ENCODE data around the gene RPL38. TPM values are rescaled to one million over a fixed set of nuclear protein-coding genes. Genes with fewer than 3 reads are reported as not detected.
A peak's percentile ranks its signal among the peaks of the same experiment; 100 is the strongest.

RPL38 gene
- total RNA-seq, 1 experiment from 2014 or later: 435 TPM

DNA sequence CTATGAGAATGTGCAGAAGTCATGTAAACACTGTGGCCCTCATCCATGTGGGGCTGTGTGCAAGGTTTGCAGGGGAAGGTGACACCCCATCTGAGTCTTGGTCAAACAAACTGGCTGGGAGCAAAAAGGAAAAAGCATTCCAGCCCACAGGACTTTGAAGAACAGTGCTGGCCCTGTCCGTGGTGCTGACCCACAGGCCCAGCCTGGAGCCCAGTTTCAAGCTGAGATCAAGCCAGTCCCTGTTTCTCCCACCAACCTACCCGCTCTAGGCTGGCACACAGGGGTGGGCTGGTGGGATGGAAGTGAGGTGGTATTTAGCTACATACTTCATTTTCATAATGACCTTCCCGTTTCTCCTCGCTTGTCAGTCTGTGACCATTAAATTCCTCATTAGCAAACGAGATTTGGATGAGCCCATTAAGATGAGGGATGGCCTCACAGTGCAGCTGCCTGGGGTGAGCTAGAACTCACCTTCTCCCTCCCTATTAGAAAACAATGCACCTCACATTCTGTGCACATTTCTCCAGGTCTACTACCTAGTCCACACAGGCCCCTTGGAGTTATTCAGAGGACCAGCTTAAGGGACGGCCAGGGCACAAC, 12.6 kb upstream of the RPL38 start:
- no peak for DNase-seq (ENCODE audit: low read depth in 1 of 2, low spot score in 2 of 2)
- H3K27ac ChIP-seq: no peak overlapping the region

GRCh38 chr17:74192950-74193781, 10.3 kb upstream of the RPL38 start:
- Histone ChIP-seq H3K27me3 (replicated peaks) (peaks cover 63% of the 10 kb centered on the region), H3K4me3 (no peak overlapping the region), H3K36me3 (no peaks in the 10 kb centered on the region), H3K27ac (no peak overlapping the region), H3K9me3 (replicated peaks) (no peaks in the 10 kb centered on the region; the same call in 1 of the 2 replicates), H3K4me1 (replicated peaks) (no peaks in the 10 kb centered on the region)
- DNase-seq (ENCODE audit: low read depth in 1 of 2, low spot score in 2 of 2): no peak

More for the DNA sequence above, 12.6 kb upstream of the RPL38 start:
- Histone ChIP-seq H3K36me3 (no peaks in the 10 kb centered on the region), H3K4me3 (no peak overlapping the region), H3K27me3 (replicated peaks) (peaks cover 53% of the 10 kb centered on the region), H3K4me1 (replicated peaks) (no peaks in the 10 kb centered on the region), H3K9me3 (replicated peaks) (no peaks in the 10 kb centered on the region; the same call in 1 of the 2 replicates)

GRCh38 chr17:74194682-74195081, 8.8 kb upstream of the RPL38 start:
- no peak overlapping the region for H3K27ac ChIP-seq
- no peak for DNase-seq (ENCODE audit: low read depth in 1 of 2, low spot score in 2 of 2)
- peaks cover 73% of the 10 kb centered on the region for H3K27me3 ChIP-seq (replicated peaks)
- 0 out of 2 replicates have a peak, but pooled peaks cover 3% of the 10 kb centered on the region for H3K4me1 ChIP-seq (replicated peaks)
- no peak overlapping the region for H3K4me3 ChIP-seq
- H3K36me3 ChIP-seq: no peaks in the 10 kb centered on the region
- H3K9me3 ChIP-seq (replicated peaks): no peaks in the 10 kb centered on the region; the same call in 1 of the 2 replicates

DNA sequence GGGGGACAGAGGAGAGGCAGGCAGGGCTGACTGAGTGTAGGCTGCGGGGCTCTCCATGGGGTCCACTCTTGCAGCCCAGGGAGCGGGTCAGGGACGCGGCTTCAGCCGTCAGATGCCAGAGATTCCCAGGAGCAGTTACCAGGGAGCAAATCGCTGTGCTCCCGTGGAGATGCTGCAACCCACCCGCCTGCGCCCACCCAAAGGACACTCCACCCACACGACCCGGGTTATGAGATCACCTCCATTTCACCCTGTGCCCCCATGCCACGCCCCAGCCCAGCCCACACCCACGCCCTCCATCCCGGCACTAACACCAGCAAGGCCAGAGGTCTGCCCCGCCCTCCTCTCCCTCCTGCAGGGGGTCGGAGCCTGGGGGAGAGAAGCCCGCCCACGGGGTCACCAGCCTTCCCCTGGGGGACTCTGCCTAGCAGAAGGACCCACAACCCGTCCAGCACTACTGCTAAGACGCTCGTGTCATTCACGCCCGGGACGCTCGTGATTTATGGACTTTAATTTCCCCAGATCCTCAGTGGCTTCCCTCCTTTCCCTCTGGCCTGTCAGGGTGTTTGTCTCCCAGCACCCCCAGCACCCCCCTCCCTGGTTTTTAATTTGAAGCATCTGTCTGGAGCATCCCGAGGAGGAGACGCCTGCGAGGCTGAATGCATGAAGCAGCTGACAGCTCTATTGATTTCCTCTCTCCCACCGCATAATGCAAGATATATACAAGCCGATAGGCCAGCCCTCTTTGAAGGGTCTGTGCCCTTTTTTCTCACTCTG, 6.7 kb upstream of the RPL38 start:
- H3K9me3 ChIP-seq (replicated peaks): no peaks in the 10 kb centered on the region

DNA sequence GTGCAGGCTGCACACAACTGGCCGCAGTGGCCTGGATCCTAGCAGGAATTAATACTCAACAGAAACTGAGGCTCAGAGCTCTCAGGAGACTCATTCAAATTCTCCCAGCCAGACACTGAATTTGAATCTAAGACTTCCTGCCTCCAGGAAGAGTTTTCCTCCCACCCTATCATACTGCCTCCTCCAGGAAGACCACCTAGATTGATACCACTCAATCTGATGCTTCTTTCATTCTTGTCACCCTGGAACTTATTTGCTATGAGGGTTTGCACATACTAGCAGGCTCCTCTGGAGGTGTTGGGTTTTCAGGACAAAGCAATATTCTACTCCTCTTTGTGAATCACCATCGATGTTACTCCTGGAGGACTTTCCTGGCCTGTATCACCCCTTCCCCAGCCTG, 5.7 kb upstream of the RPL38 start:
- Histone ChIP-seq H3K4me3 (no peak overlapping the region), H3K27ac (no peak overlapping the region), H3K9me3 (replicated peaks) (no peaks in the 10 kb centered on the region), H3K4me1 (replicated peaks) (0 out of 2 replicates have a peak, but pooled peaks cover 4% of the 10 kb centered on the region), H3K36me3 (no peaks in the 10 kb centered on the region), H3K27me3 (replicated peaks) (peaks cover 97% of the 10 kb centered on the region)
- DNase-seq (ENCODE audit: low read depth in 1 of 2, low spot score in 2 of 2): no peak

More for the DNA sequence above, 6.7 kb upstream of the RPL38 start:
- Histone ChIP-seq H3K36me3 (no peaks in the 10 kb centered on the region), H3K4me3 (no peak overlapping the region), H3K27ac (no peak overlapping the region), H3K4me1 (replicated peaks) (0 out of 2 replicates have a peak, but pooled peaks cover 4% of the 10 kb centered on the region), H3K27me3 (replicated peaks) (peaks cover 89% of the 10 kb centered on the region)
- no peak for DNase-seq (ENCODE audit: low read depth in 1 of 2, low spot score in 2 of 2)

DNA sequence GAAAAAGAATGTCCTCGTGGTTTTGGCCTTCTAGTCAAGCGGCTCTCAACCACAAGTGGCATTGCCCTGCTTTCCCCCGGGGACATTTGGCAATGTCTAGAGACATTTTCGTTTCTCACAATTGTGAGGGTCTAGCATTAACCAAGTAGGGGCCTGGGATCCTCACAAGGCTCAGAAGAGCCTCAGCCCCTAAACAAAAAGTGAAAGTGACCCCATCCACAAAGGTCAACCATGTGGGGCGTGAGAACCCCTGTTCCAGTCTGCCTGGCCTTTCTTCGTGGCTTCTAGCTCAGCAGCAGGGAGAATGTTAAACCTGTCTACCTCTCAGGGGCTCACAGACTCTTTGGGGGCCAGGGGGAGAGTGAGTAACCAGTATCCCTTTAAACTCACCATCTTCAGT, 4.8 kb upstream of the RPL38 start:
- Histone ChIP-seq H3K9me3 (replicated peaks) (no peaks in the 10 kb centered on the region), H3K4me1 (replicated peaks) (0 out of 2 replicates have a peak, but pooled peaks cover 4% of the 10 kb centered on the region), H3K27ac (no peak overlapping the region), H3K4me3 (no peak overlapping the region), H3K36me3 (peaks cover 2% of the 10 kb centered on the region), H3K27me3 (replicated peaks) (peaks cover 93% of the 10 kb centered on the region)
- DNase-seq (ENCODE audit: low read depth in 1 of 2, low spot score in 2 of 2): no peak

DNA sequence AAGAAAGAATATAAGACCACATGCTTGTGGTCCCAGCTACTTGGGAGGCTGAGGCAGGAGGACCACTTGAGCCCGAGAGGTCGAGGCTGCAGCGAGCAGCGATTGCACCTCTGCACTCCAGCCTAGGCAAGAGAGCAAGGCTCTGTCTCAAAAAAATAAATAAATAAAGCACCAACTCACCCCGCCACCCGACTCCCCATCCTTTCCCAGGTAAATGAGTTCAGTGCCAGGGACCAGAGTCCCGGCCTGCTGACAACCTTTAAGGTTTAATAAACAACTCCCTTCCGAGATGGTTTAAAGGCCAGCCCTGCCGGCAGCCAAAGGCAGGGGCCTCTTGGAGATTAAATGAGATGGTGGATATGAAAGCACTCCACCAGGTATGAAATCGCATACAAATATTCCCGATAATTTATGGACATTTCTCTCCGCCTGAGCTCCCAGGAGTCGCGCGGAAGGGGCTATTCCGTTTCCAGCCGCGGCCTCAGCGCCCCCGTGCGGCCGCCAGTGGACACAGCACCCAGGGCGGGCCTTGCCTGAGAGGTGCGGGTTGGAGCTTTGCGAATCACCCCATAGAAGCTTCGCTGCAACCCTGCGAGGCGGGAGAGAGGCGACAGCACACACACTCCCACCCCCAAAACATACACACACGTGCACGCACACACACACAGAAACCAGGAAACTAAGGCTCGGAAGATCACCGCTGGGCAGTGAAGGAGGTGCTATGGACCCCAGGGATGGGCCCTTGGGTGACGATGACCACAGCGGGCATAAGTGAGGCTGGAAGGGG, 4.0 kb upstream of the RPL38 start:
- Histone ChIP-seq H3K27ac (no peak overlapping the region), H3K4me1 (replicated peaks) (peaks cover 7% of the 10 kb centered on the region), H3K9me3 (replicated peaks) (no peaks in the 10 kb centered on the region), H3K4me3 (no peak overlapping the region), H3K27me3 (replicated peaks) (peaks cover 86% of the 10 kb centered on the region), H3K36me3 (peaks cover 10% of the 10 kb centered on the region)
- peak in 1 of 2 experiments; percentile 58 for DNase-seq (ENCODE audit: low read depth in 1 of 2, low spot score in 2 of 2)

DNA sequence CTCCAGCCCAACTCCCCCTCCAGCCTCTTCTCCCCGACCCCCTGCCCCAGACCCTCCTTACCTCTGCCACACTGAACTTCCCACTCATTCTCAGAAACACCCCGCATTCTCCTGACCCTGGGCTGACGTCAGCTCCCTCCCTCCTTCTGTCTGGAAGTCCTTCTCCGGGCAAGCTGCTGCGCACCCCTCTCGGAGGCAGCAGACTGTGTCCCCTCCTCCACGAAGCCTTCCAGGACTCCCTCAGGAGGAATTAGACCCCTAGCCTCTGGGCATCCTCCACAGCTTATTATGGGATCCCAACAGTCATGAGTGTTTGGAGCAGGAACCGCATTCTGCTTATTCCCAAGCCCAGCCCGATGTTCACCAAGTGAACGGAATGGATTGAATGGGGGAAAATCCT, 3.4 kb upstream of the RPL38 start:
- Histone ChIP-seq H3K9me3 (replicated peaks) (no peaks in the 10 kb centered on the region), H3K4me1 (replicated peaks) (peaks cover 13% of the 10 kb centered on the region), H3K27me3 (replicated peaks) (peaks cover 80% of the 10 kb centered on the region), H3K4me3 (no peak overlapping the region), H3K36me3 (peaks cover 16% of the 10 kb centered on the region), H3K27ac (no peak overlapping the region)
- DNase-seq (ENCODE audit: low read depth in 1 of 2, low spot score in 2 of 2): no peak

DNA sequence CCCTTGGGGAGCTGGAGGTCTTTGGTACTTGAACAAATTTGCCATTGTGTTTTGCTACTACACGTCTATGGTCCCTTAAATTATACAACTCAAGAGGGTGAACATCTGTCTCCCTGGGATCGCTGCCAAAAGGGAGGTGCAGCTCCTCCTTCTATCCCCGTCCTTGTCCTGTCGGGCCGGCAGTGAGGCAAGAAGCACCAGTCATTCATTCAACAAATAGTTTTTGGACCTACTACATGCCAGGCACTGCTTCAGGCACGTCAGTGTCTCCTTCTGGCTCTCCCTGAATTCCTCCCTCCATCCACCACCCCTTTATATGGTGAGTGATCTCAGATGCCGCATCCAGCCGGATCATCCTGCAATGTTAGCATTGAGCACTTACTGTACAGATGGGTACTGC, 2.2 kb upstream of the RPL38 start:
- peaks cover 68% of the 10 kb centered on the region for H3K27me3 ChIP-seq (replicated peaks)
- H3K9me3 ChIP-seq (replicated peaks): no peaks in the 10 kb centered on the region
- no peak for DNase-seq (ENCODE audit: low read depth in 1 of 2, low spot score in 2 of 2)

DNA sequence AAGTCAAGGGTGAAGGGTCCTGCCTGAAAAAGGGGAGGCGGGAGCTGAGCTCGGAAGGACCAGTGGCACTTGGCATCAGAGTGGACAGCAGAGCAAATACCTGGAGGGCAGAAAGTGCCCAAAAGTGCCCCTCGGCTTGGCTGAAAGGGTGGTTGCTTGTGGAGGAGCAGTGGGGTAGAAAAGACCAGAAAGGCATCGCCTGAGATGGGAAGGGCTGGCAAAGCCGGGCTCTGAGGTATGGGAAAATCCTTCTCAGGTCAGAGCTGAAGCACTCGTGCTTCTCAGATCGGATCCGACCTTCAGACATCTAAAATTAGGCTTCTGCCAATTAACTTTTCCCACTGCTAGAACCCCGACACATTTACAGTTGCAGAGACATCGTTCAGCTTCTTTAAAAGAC, 1.5 kb upstream of the RPL38 start:
- Histone ChIP-seq H3K27me3 (replicated peaks) (peaks cover 61% of the 10 kb centered on the region), H3K4me1 (replicated peaks) (peaks cover 22% of the 10 kb centered on the region), H3K9me3 (replicated peaks) (no peaks in the 10 kb centered on the region), H3K27ac (no peak overlapping the region), H3K4me3 (no peak overlapping the region), H3K36me3 (peaks cover 32% of the 10 kb centered on the region)
- no peak for DNase-seq (ENCODE audit: low read depth in 1 of 2, low spot score in 2 of 2)

More for the DNA sequence above, 2.2 kb upstream of the RPL38 start:
- H3K27ac ChIP-seq: no peak overlapping the region
- peaks cover 21% of the 10 kb centered on the region for H3K4me1 ChIP-seq (replicated peaks)
- peaks cover 27% of the 10 kb centered on the region for H3K36me3 ChIP-seq
- H3K4me3 ChIP-seq: no peak overlapping the region

DNA sequence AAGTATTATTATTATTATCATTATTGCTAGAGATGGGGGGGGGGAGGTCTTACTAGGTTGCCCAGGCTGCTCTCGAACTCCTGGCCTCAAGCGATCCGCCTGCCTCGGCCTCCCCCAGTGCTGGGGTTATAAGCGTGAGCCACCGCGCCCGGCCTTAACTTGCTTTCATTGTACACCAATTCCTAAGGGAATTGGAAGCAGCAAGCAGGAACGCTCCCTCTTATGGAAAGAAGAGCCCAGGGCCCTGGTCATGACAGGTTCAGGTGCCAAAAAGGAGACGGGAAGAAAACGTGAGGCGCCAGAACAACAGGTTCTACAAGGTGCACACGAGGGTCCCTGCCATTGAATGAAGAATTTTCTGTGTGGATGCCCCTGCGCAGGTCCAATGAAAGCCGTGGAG, 540 bp upstream of the RPL38 start:
- no peak overlapping the region for H3K27ac ChIP-seq
- no peak overlapping the region; the same call in 1 of the 2 replicates for H3K4me3 ChIP-seq

DNA sequence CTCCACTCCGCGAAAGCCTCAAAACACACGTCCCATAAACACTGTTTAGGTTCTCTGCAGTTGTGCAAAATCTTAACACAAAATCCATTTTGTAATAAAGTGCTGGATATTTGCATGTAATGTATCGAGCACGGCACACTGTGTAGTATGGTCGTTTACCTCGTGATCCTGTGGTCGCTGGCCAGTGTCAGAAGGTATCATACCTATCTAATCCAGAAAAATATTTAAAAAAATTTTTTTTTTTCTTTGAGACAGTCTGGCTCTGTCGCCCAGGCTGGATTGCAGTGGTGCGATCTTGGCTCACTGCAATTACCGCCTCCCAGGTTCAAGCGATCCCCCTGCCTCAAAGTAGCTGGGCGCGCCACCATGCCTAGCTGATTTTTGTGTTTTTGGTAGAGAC, 996 bp downstream of the RPL38 start:
- peaks cover 38% of the 10 kb centered on the region for H3K27me3 ChIP-seq (replicated peaks)
- peaks cover 56% of the 10 kb centered on the region for H3K36me3 ChIP-seq
- H3K9me3 ChIP-seq (replicated peaks): no peaks in the 10 kb centered on the region
- no peak for DNase-seq (ENCODE audit: low read depth in 1 of 2, low spot score in 2 of 2)
- H3K27ac ChIP-seq: peak overlapping the region; percentile 61
- peak overlapping the region; percentile 75 for H3K4me3 ChIP-seq
- peaks cover 21% of the 10 kb centered on the region for H3K4me1 ChIP-seq (replicated peaks)

More for the DNA sequence above, 540 bp upstream of the RPL38 start:
- H3K36me3 ChIP-seq: peaks cover 41% of the 10 kb centered on the region
- peaks cover 22% of the 10 kb centered on the region for H3K4me1 ChIP-seq (replicated peaks)
- no peaks in the 10 kb centered on the region for H3K9me3 ChIP-seq (replicated peaks)
- H3K27me3 ChIP-seq (replicated peaks): peaks cover 51% of the 10 kb centered on the region
- DNase-seq (ENCODE audit: low read depth in 1 of 2, low spot score in 2 of 2): no peak

DNA sequence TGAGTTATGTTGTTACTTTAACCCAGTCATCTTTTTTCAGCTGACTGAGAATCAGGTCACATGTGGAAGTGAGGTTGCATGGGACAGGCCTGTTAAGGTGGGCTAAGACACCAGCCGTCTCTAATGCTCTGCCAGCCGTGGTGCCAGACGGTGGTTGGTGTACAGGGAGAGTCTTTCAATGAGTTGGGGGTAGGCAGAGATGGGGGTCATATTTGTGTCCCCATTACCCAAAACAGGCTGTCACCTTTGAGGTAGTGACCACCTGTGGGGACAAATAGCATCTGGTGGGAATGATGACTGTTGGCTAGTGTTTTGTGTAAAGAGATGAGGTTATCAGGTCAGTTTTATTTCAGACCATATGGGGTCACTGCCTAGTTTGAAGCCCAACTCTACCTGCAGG, 1.8 kb downstream of the RPL38 start:
- Histone ChIP-seq H3K4me3 (peak overlapping the region; percentile 75), H3K27me3 (replicated peaks) (peaks cover 30% of the 10 kb centered on the region), H3K27ac (no peak overlapping the region), H3K36me3 (peaks cover 64% of the 10 kb centered on the region), H3K9me3 (replicated peaks) (no peaks in the 10 kb centered on the region), H3K4me1 (replicated peaks) (peaks cover 18% of the 10 kb centered on the region)
- DNase-seq (ENCODE audit: low read depth in 1 of 2, low spot score in 2 of 2): no peak

All from SJSA1 (cell line).